Dermis blood vessel endothelial cell (primary cell): ENCODE data around the gene SH3TC2. TPM values are rescaled to one million over a fixed set of nuclear protein-coding genes. Genes with fewer than 3 reads are reported as not detected.
A peak's percentile ranks its signal among the peaks of the same experiment; 100 is the strongest.

Experiments used
- DNase-seq: peaks from one replicate; pipeline ENCODE4 v3.0.0; 2010
- total RNA-seq: library from RNA; depleted of rRNA; stranded (reverse); fragments of >200 nt; gene quantifications from 2 replicates; pipeline ENCODE4 v1.2.3, GENCODE V29; 2014

SH3TC2 gene
- total RNA-seq, 1 donor from 2014 or later = 18.0 TPM

DNA sequence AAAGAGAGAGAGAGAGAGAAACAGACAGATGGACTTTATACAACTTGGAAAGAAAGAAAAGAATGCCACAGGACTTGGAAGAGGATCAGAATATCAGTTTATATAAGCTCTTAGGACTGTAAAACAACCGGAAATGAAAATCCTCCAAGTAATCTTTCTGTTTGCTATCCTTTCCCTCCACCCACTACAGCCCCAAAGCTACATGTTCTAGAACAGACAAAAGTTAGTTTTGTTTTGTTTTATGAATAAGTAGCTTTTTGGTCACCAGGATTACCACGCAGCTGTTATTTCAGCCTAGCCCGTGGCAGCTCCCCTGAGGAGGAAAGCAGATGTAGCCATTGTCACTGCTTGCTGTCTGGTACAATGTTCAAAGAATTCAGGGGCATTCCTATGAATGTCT, 66.6 kb downstream of the SH3TC2 start:
- DNase-seq = no peak

DNA sequence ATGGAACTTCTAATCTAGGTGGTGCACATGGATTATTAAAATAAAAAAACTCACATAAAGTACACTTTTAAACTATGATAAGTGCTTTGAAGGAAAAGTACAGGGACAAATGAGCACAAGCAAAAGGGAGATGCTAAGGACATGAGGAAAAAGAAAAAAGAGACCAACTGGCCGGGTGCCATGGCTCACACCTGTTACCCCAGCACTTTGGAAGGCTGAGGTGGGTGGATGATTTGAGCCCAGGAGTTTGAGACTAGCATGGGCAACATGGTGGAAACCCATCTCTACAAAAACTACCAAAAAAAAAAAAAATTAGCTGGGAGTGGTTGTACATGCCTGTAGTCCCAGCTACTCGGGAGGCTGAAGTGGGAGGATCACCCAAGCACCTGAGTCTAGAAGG, 67.1 kb downstream of the SH3TC2 start:
- no peak for DNase-seq

DNA sequence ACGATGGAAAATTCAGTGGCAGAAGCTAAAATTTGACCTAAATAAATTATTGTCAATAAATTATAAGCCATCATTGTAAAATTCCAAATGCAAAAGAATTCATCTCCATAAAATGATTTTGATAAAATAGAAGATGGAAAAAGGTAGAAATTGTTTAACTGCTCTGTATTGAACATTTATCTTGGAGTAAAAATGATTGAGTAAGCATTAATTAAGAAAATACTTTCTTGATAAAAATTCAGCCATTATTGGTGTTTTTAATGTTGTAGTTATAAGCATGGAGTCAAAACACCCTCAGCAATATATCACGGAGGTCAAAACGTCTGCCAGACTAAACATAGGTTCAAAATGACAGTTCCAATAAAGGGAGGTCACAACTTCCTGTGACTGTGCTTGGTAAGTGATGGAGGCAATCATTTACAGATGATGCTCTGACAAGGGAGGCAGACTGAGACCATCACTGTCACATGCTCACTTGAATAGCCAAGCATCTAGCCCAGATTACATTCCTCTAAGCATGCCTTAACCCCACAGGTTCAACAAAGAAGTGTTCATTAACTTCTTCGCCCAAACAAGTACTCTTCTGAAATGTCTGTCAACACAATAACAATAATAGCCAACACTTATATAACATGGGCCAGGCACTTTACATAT, 69.5 kb downstream of the SH3TC2 start:
- DNase-seq = no peak

DNA sequence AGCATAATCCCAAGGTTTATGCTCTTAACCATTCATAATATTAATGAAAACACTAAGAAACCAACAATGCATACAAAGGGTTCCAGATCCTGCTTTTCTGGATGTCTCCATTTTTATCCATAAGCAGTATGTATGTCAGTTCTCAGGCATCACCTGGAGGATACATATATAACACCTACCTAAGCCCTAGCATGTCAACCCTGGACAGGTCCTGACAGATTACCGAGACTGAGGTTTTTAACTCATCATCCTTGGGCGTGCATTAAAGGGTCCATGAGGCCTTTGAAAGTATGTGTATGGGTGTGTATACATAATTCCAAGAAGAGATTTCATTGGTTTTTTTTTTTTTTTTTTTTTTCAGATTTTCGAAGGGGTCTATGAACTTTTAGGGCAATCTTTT, 70.6 kb downstream of the SH3TC2 start:
- no peak for DNase-seq

DNA sequence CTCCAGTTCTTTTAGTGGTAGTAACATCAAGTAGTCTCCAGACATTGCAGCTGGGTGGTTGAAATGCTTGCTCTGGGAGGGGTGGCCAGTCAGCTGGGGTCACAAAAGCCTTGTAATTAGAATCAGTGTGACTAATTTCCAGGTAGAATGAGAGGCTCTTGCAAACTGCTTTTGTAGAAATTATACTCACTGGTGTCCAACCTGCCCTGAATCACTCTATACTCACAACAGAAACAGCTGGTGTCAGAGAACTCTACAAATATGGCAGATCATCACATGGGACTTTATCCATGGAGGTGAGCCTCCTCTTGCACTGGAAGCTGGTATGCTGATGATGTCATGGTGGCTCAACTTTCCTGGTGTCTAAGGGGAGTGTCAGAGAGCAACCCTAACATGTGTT, 71.3 kb downstream of the SH3TC2 start:
- DNase-seq = no peak

DNA sequence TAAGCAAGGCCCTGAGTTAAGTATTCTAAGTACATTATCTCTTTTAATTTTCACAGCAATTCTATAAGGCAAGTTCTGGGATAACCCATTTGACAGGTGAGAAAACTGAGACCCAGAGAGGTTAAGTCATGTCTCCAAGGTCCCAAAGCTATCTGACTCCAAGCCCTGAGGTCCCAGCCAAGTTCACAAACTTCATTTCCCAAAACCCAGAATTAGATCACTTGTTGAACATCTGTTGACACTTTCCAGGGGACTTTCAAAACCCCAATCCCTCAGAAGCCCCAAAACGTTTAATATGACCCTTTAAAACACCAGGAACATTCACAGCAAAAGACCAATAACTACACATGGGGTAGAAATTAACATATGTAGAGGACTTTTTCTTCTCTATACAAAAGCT, 72.0 kb downstream of the SH3TC2 start:
- no peak for DNase-seq

DNA sequence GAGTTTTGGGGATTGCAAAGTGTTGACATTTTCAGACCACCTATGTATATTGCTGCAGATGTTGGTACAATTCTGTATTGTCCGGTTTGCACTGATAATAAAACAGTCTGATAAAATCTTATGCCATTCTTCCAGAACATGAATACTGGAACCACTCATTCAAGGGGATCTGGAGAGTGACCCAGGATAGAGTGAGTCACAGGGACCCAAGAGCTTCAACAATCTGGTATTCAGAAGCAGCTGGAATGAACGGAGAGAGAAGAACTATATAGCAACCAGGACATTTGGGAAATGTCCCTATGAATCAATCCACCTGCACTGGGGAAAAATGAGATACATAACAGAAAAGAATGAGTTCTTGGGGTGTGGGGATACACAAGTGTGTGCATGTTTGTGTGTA, 73.3 kb downstream of the SH3TC2 start:
- no peak for DNase-seq

DNA sequence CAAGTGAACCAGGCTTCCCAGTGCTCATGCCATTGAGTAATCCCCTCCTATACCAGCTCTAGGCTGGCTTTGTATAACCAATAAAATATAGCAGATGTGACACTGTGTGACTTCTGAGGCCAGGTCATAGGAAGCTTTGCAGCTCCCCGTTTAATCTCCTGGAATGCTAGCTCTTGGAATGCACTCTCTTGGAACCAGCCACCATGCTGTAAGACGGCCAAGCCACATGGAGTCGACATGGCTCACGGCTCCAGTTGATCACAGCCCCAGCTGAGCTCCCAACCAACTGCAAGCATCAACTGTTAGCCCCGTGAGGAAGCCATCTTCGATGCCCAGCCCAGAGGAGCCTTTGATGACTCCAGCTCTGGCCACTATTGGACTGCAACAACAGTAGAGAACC, 74.5 kb downstream of the SH3TC2 start:
- DNase-seq = no peak

DNA sequence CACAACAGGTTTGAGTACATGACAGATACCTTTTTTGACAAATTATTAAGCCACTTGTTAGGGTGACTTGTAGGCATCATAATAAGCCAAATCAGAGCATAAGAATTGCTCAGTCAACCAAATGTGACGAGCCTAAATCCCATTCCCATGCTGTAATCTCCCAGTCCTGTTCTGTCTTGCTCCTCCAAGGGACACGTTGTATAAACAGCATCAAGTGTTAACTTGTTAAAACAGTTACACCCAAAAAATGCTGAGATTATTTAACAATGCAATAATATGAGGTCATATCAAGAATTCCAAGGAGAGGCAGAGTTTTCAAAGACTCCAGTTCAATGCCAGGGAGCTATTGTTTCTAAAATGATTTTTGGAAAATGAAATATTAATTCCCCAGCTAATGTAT, 76.2 kb downstream of the SH3TC2 start:
- DNase-seq = no peak

DNA sequence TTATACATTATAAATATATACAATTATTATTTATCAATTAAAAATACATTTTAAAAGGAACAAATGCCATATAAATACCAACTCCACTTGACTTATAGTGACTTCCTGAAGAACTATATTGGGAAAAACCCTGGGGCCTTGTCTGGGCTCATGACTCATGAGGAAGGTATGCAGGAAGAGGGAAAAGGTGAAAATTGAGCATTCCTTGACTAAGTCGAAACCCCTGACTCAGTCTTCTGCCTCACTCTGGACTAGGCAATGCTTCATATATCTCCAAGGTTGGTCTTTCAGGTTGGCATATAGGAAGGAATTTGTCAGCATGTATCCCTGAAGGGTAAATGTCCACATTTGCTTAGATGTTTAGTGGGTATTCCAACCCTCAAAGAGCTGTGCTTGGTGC, 78.5 kb downstream of the SH3TC2 start:
- DNase-seq = peak; percentile 74

DNA sequence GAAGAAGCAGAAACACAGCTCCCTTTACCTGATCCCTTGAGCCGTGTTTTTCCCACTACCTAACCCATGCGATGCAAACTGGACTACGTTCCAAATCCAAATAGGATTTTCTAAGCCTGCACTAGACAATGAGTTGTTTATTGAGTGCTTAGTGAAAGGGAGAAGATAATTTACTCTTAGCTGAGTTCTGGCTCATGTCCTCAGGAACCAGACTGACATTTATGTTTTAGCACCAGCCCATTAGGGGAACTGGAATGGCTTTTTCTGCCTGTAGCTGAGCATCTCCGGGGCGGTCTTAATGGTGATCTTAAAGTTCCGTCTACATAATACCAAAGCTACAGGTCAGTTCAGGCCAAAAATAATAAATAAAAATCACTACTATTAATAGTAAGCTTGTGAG, 81.5 kb downstream of the SH3TC2 start:
- no peak for DNase-seq

DNA sequence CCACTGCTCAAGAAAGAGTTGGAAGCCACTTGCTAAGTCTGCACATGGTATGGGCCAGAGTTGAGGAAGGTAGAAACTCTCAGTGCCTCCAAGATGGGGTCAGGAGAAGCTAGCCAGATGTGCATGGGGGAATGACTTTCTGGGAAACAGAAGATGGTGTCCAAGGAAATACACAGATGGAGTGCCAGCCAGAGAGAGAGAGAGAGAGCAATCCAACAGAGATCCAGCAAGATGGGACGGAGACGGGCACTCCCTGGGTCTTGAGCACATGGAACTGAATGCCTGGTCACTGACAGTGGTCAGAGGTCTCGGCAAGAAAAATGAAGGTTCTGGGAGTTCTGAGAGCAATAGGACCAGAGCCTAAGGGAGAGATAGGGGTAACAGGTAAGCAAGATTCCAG, 82.1 kb downstream of the SH3TC2 start:
- DNase-seq = no peak

DNA sequence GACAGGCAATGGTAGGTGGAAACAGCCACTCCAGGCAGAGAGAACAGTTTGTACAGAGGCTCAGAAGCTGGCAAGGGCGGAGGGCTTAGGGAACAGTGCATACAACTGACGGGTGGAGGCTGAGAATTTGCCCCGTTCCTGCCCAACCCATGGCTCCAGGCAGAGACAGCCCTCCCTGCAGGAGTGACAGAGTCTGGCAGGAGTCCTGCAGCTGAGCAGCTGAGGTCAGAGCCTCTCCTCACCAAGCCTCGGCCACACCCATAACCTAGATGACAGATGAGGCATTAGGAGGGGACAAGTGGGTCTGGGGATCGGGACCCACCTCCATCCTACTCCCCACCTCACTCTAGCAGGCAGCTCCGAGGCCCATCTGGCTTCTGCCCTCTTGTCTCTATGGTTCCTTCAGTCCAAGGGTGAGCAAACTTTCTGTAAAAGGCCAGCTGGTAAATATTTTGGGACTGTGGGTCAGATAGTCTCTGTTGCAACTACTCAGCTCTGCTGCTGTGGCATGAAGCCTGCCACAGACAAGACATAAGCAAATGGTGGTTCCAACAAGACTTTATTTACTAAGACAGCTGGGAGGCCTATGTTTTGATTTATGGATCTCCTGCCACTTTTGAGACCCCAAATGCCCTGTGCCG, 83.7 kb downstream of the SH3TC2 start:
- DNase-seq = no peak

DNA sequence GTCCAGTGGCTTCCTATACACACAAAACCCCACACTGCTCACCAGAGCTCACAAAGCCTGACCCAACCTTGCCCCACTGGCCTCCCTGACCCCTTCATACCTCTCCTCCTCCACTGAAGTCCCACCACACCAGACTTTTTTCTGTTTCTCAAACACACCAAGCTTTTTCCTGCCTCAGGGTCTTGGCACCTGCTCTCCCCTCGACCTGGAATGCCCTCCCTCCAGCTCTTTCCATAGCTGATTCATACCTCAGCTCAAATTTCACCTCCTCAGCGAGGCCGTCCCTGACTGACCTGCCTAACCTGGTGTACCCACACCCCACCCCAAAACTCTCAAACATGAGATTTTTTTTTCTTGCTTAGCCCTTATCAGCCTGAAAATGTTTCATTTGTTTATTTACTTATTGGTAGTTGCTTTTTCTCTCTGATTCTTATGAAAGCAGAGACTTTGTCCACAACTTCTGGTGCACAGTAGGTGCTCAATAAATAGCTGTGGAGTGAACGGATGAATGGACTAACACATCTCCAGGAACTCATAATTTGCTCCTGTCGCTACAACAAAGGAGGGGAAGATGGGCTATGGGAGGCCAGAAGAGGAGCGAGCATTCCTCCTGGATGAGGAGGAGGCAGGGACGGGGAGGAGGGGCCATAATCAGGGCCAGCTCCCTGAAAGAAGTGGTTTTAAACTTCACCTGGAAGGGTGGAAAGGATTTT, 84.3 kb downstream of the SH3TC2 start:
- no peak for DNase-seq

DNA sequence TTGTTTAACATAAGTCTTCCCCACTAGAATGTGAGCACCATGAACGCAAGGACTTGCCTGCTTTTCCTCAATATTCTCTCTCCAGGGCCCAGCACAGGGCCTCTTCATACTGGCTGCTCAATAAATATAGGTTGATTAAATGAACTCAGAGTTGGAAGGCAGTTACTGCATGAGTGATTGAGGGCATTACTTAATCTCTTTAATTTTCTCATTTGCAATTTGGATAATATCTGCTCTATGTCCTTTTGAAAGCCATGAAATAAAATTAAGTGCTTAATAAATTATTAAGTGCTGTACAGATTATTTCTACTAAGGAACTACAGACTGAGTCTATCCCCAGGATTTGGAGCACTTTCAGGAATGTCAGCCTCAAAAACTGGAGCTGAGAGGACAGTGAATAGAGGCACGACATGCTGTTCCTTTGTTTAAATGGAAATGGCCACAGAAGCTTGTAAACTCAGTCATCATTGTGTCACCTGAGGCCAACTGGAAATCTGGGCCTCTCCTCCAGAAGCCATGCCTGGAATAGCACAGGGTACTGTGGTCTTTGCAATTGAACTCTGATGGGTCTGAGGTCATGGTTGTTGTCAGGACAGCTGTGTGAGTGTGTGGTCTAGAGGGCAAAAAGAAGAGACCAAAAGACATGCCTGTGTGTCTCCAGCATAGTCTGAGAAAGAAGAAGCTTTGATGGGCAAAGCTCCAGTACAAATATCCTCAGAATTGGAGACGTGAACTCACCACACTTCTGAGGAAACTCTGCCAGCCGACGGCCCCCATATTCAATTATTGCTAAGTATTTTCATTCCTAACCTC, 86.1 kb downstream of the SH3TC2 start:
- no peak for DNase-seq

DNA sequence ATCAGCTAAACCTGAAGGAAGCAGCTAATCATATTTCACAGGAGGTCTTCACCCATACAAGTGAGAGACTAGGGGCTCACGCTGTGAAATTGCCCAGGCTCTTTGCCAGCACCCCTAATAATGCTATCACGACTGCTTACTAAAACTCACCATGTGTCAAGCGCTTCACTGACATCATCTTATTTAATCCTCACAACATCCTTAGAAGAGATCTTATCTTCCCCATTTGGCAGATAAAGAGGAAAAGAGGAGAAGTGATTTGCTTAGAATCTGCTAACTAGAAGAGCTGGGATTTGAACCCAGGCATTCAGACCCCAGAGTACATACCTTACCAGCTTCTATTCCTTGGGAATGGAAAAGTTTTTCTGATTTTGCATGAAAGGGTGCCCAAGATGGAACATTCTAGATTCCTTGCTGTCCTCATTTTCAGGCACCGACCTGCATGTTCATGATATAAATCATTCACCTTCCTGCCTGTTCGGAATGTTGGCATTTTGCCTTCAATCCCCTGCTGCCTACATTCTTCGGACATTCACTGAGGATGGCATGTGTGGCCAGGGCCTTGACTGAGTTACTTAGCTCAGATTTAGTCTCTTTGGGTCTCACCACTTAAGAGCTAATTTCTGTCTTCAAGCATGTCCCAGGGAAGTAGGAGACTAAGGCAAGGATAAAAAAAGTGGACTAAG, 88.1 kb downstream of the SH3TC2 start:
- DNase-seq = peak; percentile 86

DNA sequence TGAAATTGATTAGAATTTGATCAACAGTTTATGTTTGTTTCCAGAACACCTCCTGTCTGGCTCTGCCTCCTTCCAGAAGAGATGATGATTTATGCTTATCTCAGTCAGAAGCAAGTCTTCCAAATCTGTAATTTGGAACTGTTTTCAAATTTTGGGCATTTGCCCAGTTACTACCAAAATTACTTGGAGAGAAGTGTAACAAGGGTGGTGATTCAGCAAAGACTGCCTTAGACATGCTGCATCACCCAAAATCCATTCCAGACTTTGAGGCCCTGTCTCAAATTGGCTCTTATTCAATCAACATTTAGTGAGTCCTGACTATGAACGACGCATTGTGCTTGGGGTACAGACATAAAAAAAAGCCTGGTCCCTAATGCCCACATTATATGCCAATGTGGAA, 89.4 kb downstream of the SH3TC2 start:
- peak; percentile 47 for DNase-seq

DNA sequence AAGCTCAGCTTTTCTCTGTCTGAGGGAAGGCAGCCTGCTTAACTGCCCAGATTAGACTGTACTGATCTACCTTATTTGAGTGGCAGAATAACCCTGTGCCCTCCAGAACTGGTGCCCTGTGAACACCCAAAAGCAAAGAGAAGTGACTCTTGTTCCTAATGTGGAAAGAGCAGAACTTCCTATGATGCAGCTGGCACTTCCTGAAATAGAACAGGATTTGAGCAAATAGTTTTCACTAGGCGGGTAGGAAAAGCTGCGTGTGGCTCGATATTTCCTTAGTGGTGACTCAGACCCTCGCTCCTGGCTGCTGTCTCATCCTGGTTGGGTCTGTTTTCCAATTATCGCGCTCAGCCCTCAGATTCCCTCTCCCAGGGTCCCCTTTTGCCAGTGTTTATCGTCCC, 89.9 kb downstream of the SH3TC2 start:
- peak; percentile 96 for DNase-seq

DNA sequence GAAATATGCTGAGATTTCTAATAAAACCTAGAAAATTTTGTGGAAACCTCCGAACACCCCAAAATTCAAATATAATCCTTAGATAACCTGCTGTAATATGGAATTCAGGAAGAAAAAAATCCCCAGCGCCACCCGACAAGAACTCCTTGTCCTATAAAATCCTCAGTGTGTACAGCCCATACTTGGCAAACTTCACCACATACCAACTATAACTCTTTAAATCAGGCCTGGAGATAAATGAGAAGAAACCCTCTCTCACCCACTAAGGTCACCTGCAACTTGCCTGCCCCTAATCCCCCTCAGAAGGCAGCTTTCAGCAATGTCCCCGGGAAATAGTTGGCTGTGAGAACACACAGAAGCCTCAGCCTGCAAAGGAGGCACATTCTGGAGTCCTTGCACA, 90.5 kb downstream of the SH3TC2 start:
- DNase-seq = peak; percentile 53

DNA sequence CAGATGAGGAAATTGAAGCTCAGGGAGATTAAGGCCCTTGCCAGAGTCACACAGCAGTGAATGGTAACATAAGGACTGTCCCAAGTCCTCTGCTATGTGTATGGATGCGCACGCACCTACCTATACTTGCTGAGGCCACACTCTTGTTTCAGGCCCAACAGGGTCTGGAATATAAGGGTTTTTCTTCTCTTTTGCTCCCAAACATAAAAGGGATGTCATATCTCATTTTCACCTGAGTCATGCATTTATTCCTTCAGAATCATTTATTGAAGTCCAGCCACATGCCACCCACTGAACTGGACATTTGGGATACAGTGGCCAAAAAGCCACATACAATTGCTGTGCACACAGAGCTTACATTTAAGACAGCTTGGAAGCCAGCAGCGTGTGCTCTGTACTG, 92.0 kb downstream of the SH3TC2 start:
- DNase-seq = no peak

DNA sequence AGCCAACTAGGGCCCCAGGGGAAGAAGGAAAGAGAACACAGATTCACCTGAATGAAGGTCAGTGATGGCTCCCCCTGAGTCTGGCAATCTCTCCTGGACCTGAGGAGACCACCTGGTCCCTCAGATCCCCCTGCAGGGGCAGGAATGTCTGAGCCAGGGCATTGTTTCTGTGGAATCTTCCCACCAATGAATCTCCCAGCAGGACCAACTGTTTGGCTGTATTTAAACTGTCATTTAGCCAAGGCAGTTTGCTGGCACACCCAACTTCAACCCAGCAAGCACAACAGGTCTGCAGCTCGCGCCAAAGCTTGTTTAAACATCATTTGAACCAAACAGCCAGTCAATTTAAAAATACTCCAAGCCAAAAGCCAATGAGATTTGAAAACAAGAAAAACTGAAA, 92.6 kb downstream of the SH3TC2 start:
- DNase-seq = no peak

DNA sequence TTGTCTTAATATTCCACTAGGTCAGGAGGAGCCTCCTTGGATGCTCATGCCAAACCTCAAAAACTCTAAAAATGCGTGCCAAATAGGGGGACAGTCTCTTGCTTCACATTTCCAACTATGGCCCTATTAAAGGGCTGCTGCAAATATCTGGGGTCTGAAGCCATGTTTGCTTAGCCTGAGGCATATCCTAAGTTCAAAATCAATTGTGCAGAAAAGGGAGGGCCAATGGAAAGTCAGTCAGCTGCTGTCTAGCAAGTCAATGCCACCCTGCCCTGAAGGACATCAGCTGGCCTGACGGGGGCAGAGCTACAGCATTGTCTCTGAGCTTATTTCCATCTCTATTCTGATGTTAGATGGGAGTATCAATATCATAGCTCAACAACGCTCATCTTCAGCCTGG, 93.6 kb downstream of the SH3TC2 start:
- no peak for DNase-seq

DNA sequence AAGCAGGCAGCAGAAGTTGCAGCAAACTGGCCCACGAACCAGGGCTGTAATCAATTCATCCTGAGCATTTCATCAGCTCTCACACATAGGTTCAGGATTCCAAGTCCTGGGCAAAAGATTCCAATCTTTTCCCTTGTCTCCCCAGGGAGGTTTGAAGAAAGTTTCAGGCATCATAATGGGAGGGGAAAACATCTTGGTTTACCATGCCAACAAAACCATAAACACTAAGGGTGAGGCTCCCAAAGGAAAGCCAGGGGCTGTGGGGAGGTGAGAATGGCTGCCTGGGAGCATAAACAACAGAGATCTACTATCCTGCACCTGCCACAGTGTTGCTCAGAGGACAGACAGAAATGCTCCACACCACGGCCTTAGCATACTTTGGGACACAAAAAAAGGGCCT, 94.6 kb downstream of the SH3TC2 start:
- no peak for DNase-seq
